Epithelial cell of proximal tubule (primary cell): ENCODE measurements around the gene DDX17. TPM values are rescaled to one million over a fixed set of nuclear protein-coding genes. Genes with fewer than 3 reads are reported as not detected.

Source experiments
- DNase-seq: peaks from one replicate; pipeline ENCODE4 v3.0.0-alpha.2; 2011; ENCODE audit warnings: low read depth
- H3K4me3 ChIP-seq: 2 replicates; pipeline ENCODE4 v1.5.1; 2011; ENCODE audit warnings: low read depth, mild to moderate bottlenecking, low read length
- CTCF ChIP-seq: conservative IDR thresholded peaks from 2 replicates; pipeline ENCODE4 v1.5.1; 2012; ENCODE audit warnings: low read depth, mild to moderate bottlenecking, low read length
- total RNA-seq: library from RNA; depleted of rRNA; stranded (reverse); fragments of >200 nt; gene quantifications from 2 replicates; pipeline ENCODE4 v1.2.3, GENCODE V29; 2015

The DDX17 gene
- total RNA-seq, 1 donor from 2014 or later, result 186 TPM

GRCh38 chr22:38523479-38523878, 17.4 kb upstream of the DDX17 start:
- TF ChIP-seq CTCF, result no peak
- no peak overlapping the region for H3K4me3 ChIP-seq
- no peak for DNase-seq

- H3K4me3 ChIP-seq, result no peak overlapping the region
- TF ChIP-seq CTCF, result no peak
- no peak for DNase-seq
These were observed 16.9 kb upstream of the DDX17 start for GRCh38 chr22:38523029-38523428.

GRCh38 chr22:38519453-38520250, 13.5 kb upstream of the DDX17 start:
- no peak for DNase-seq
- no peak overlapping the region for H3K4me3 ChIP-seq
- TF ChIP-seq CTCF, result no peak

- TF ChIP-seq CTCF, result no peak
- no peak overlapping the region for H3K4me3 ChIP-seq
- no peak for DNase-seq
These were observed 12.5 kb upstream of the DDX17 start for GRCh38 chr22:38518620-38519019.

GRCh38 chr22:38513063-38513462, 7.0 kb upstream of the DDX17 start:
- DNase-seq, result no peak
- no peak overlapping the region for H3K4me3 ChIP-seq
- no peak for TF ChIP-seq CTCF

DNA sequence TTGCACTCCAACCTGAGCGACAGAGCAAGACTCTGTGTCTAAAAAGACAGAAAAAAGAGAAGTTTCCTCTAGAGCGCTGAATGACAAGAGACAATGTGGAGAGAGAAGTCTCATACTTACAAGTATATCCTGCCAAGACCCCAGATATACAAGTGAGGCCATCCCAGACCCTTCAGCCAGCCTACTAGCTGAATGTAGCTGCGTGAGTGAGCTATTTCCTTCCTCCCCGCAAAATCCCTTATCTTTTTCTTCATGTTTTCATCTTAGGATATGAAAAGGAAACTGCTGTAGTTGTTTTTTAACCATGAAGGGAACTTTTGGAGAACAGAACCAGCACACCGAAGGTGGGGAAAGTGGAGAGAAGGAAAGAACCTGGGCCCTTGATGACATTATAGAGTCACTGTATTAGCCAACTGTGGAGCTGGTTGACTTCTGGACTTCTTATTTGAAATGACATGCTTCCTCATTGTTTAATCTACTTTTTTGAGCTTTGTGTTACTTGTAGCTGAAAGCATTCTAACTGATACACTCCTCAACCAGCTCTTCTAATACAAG, 4.4 kb upstream of the DDX17 start:
- no peak for DNase-seq
- no peak overlapping the region for H3K4me3 ChIP-seq
- TF ChIP-seq CTCF, result no peak
